Natural killer cell (primary cell): ENCODE data around the gene MEF2A. TPM values are rescaled to one million over a fixed set of nuclear protein-coding genes. Genes with fewer than 3 reads are reported as not detected.

ENCODE experiments used
- ATAC-seq, 3 donors: fragments of 150-1000 bp in 2 of 3; fragments of 200-7000 bp in 1 of 3; cut with Tn5 transposase; 1 replicate in 1 of 3; 2 replicates in 2 of 3; pipeline ENCODE4 v1.10.0; 2021; ENCODE audit warnings: mild to moderate bottlenecking in 2 of 3, moderate library complexity in 2 of 3
- DNase-seq, 2 donors: peaks; one replicate each; pipeline versions ENCODE4 v3.0.0 to v3.0.0-alpha.2; 2013 to 2021; ENCODE audit warnings: mixed read lengths in 1 of 2
- H3K27ac ChIP-seq: one replicate; pipeline ENCODE4 v1.5.1; 2013; ENCODE audit warnings: mild to moderate bottlenecking, low read length
- H3K27me3 ChIP-seq: one replicate; pipeline ENCODE4 v1.6.1; 2013; ENCODE audit warnings: low read length; ENCODE audit not compliant: control insufficient read depth, insufficient read depth
- H3K36me3 ChIP-seq: one replicate; pipeline ENCODE4 v1.6.1; 2013; ENCODE audit warnings: low read length; ENCODE audit not compliant: control insufficient read depth, insufficient read depth
- H3K4me1 ChIP-seq: one replicate; pipeline ENCODE4 v1.6.1; 2013; ENCODE audit warnings: low read length; ENCODE audit not compliant: control insufficient read depth, insufficient read depth
- H3K4me3 ChIP-seq: one replicate; pipeline ENCODE4 v1.5.1; 2013; ENCODE audit warnings: low read length
- H3K9me3 ChIP-seq: one replicate; pipeline ENCODE4 v1.6.1; 2013; ENCODE audit warnings: low read length; ENCODE audit not compliant: control insufficient read depth, insufficient read depth
- H3K27ac Mint-ChIP-seq, 2 donors: one replicate each; pipeline ENCODE4 v1.8.0; 2022; ENCODE audit warnings: mild to moderate bottlenecking in 2 of 2, mixed read lengths in 2 of 2, moderate library complexity in 1 of 2
- H3K27me3 Mint-ChIP-seq, 2 donors: one replicate each; pipeline ENCODE4 v1.8.0; 2022; ENCODE audit warnings: low read depth in 2 of 2, mixed read lengths in 2 of 2
- H3K36me3 Mint-ChIP-seq: one replicate; pipeline ENCODE4 v1.8.0; 2022; ENCODE audit warnings: mixed read lengths
- H3K4me1 Mint-ChIP-seq, 2 donors: one replicate each; pipeline ENCODE4 v1.8.0; 2022; ENCODE audit warnings: mixed read lengths in 2 of 2
- H3K4me3 Mint-ChIP-seq: one replicate; pipeline ENCODE4 v1.8.0; 2022; ENCODE audit warnings: mild to moderate bottlenecking, moderate library complexity, mixed read lengths
- H3K9me3 Mint-ChIP-seq, 2 donors: one replicate each; pipeline ENCODE4 v1.8.0; 2022; ENCODE audit warnings: mixed read lengths in 2 of 2
- CTCF ChIP-seq: fragments of 200-600 bp; IDR thresholded peaks from one replicate; pipeline ENCODE4 v1.8.0; 2022; ENCODE audit warnings: antibody characterized with exemption
- WGBS: methylation state at CpG from one replicate; pipeline ENCODE4 v1.1.7; 2013; ENCODE audit warnings: missing lambda C conversion rate; ENCODE audit not compliant: insufficient coverage; 5-methylcytosine and 5-hydroxymethylcytosine counted together
- intact Hi-C: fragments of 100-400 bp; cut with micrococcal nuclease; formaldehyde crosslinking; loops from one replicate; pipeline ENCODE4 v1.14.2; 2022
- total RNA-seq, 4 donors: library from RNA; stranded (reverse); fragments of 120-200 nt in 1 of 4; gene quantifications; one replicate each; pipeline versions ENCODE4 v1.2.3 to v1.2.4, GENCODE V29; 2013 to 2022

MEF2A gene
- total RNA-seq, 3 donors from 2014 or later (not counting 1 experiment from before 2014, with no cell fraction given), result 31.1 to 33.9 (median 33.6) TPM

DNA sequence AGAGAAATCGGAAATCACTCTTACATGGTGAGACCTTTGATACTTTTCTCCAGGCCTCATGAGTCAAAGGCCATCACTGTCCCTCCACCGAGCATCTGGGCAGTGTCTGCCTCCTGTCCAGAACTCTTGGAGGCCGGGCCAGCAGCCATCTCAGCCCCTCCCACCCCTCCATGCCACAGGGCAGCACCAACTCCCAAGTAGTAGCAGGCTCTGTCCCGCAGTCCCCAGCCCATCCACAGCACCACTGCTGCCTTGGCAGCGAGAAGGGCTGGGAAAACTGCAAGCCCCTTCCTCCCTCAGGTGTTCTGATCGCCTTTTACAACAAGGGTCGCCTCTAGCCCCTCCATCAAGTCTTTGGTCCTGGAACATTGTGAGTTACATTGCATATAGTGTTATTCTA, 161.9 kb downstream of the MEF2A start:
- Histone ChIP-seq H3K4me1 (peaks cover 7% of the 10 kb centered on the region), H3K27me3 (no peaks in the 10 kb centered on the region), H3K4me3 (no peak overlapping the region), H3K27ac (no peak overlapping the region), H3K9me3 (no peaks in the 10 kb centered on the region), H3K36me3 (peaks cover 2% of the 10 kb centered on the region)
- no peak for DNase-seq
- H3K4me3 Mint-ChIP-seq, result no peak overlapping the region
- peaks cover 6 to 8% of the 10 kb centered on the region in 2 donors for H3K4me1 Mint-ChIP-seq
- H3K36me3 Mint-ChIP-seq, result no peaks in the 10 kb centered on the region
- no peaks in the 10 kb centered on the region for H3K27me3 Mint-ChIP-seq
- no peak for TF ChIP-seq CTCF
- H3K27ac Mint-ChIP-seq, result no peak overlapping the region
- intact Hi-C loops, result no loop called here
- peaks cover 0 to 4% of the 10 kb centered on the region in 2 donors for H3K9me3 Mint-ChIP-seq
- 86% methylated on average over 7 of the region's 7 CpGs for WGBS
- no peak for ATAC-seq

- DNase-seq, result no peak
- H3K9me3 Mint-ChIP-seq, result peaks cover 0 to 4% of the 10 kb centered on the region in 2 donors
- 97% methylated on average over 6 of the region's 6 CpGs for WGBS
- H3K4me1 ChIP-seq, result peaks cover 12% of the 10 kb centered on the region
- H3K27me3 ChIP-seq, result no peaks in the 10 kb centered on the region
- H3K4me1 Mint-ChIP-seq, result peaks cover 11 to 13% of the 10 kb centered on the region in 2 donors
- H3K27ac Mint-ChIP-seq, result no peak overlapping the region
- no peak overlapping the region for H3K4me3 Mint-ChIP-seq
- ATAC-seq, result no peak
- no peaks in the 10 kb centered on the region for H3K36me3 Mint-ChIP-seq
- no peak for TF ChIP-seq CTCF
- H3K36me3 ChIP-seq, result peaks cover 2% of the 10 kb centered on the region
- no peak overlapping the region for H3K27ac ChIP-seq
- no peaks in the 10 kb centered on the region for H3K27me3 Mint-ChIP-seq
- H3K9me3 ChIP-seq, result no peaks in the 10 kb centered on the region
- H3K4me3 ChIP-seq, result no peak overlapping the region
- intact Hi-C loops, result no loop called here
These were observed 163.1 kb downstream of the MEF2A start for GRCh38 chr15:99728916-99729315.

- Histone ChIP-seq H3K27me3 (no peaks in the 10 kb centered on the region), H3K36me3 (peaks cover 2% of the 10 kb centered on the region), H3K9me3 (no peaks in the 10 kb centered on the region), H3K4me1 (peaks cover 13% of the 10 kb centered on the region), H3K27ac (no peak overlapping the region), H3K4me3 (no peak overlapping the region)
- ATAC-seq (no peak), DNase-seq (no peak)
- H3K4me1 Mint-ChIP-seq, result peaks cover 11 to 13% of the 10 kb centered on the region in 2 donors
- 90% methylated on average over 11 of the region's 11 CpGs for WGBS
- H3K27ac Mint-ChIP-seq, result no peak overlapping the region
- intact Hi-C loops, result no loop called here
- TF ChIP-seq CTCF, result no peak
- no peak overlapping the region for H3K4me3 Mint-ChIP-seq
- peaks cover 0 to 4% of the 10 kb centered on the region in 2 donors for H3K9me3 Mint-ChIP-seq
- no peaks in the 10 kb centered on the region for H3K27me3 Mint-ChIP-seq
- H3K36me3 Mint-ChIP-seq, result no peaks in the 10 kb centered on the region
These were observed 163.5 kb downstream of the MEF2A start for GRCh38 chr15:99729327-99729726.

- intact Hi-C loops, result no loop called here
- Mint-ChIP-seq H3K27me3 (no peaks in the 10 kb centered on the region), H3K36me3 (no peaks in the 10 kb centered on the region), H3K4me3 (no peak overlapping the region), H3K27ac (no peak overlapping the region), H3K9me3 (peaks cover 0 to 4% of the 10 kb centered on the region in 2 donors), H3K4me1 (peaks cover 11 to 13% of the 10 kb centered on the region in 2 donors)
- 89% methylated on average over 3 of the region's 3 CpGs for WGBS
- TF ChIP-seq CTCF, result no peak
- Histone ChIP-seq H3K27me3 (no peaks in the 10 kb centered on the region), H3K27ac (no peak overlapping the region), H3K4me1 (peaks cover 13% of the 10 kb centered on the region), H3K36me3 (peaks cover 2% of the 10 kb centered on the region), H3K9me3 (no peaks in the 10 kb centered on the region), H3K4me3 (no peak overlapping the region)
- ATAC-seq (no peak), DNase-seq (peak in 1 of 2 donors; percentile 54)
These were observed 164.1 kb downstream of the MEF2A start for GRCh38 chr15:99729920-99730319.
